Mesenteric fat pad (tissue), 1 donor: ENCODE results near the gene GABRD. TPM values are rescaled to one million over a fixed set of nuclear protein-coding genes. Genes with fewer than 3 reads are reported as not detected.
"Not testable (repeated sequence)": the region's sequence is repeated elsewhere in the genome, so short reads cannot be mapped to it uniquely, and the experiment has no call there.

Source experiments
- DNase-seq: peaks from one replicate; pipeline ENCODE4 v3.0.0-alpha.2; 2020; ENCODE audit warnings: low spot score
- long read RNA-seq: library from polyadenylated mRNA; unstranded; transcript quantifications from one replicate; pipeline ENCODE4 v2.0.0, GENCODE V29; 2020
- total RNA-seq: library from RNA; stranded (reverse); fragmentation: NEBNext Ultra II Directional; extraction: Animal tissue kit (Norgen Biotek cat#: 25700); gene quantifications from one replicate; pipeline ENCODE4 v1.2.1, GENCODE V29; 2021
- donor health status: DM: yes; HTN: yes; CAD: no.

GABRD gene
- total RNA-seq, result not detected
- long read RNA-seq, partial matches to known transcripts, result 2 of 5 reads
- long read RNA-seq, other reads (novel, unspliced or antisense), result 1 of 5 reads

- no peak for DNase-seq
Measured at GRCh38 chr1:2019172-2019543, at the start of gene GABRD. Gene GABRD (plus strand): TSS chr1:2019345. CDS start chr1:2019424, 79 bp downstream.

- DNase-seq, result no peak
Measured at GRCh38 chr1:1969505-1969900, 49.6 kb upstream of the GABRD start.

GRCh38 chr1:1969953-1970716, 49.0 kb upstream of the GABRD start:
- DNase-seq, result no peak

GRCh38 chr1:1971017-1971416, 48.1 kb upstream of the GABRD start:
- no peak for DNase-seq

- no peak for DNase-seq
Measured at GRCh38 chr1:1971688-1972087, 47.5 kb upstream of the GABRD start.

GRCh38 chr1:1972976-1973715, 46.0 kb upstream of the GABRD start:
- no peak for DNase-seq

GRCh38 chr1:1973716-1974642, 45.2 kb upstream of the GABRD start:
- no peak for DNase-seq

- DNase-seq, result no peak
Measured at GRCh38 chr1:1974834-1975233, 44.3 kb upstream of the GABRD start.

- DNase-seq, result no peak
Measured at GRCh38 chr1:1975535-1975934, 43.6 kb upstream of the GABRD start.

- DNase-seq, result no peak
Measured at GRCh38 chr1:1976031-1976430, 43.1 kb upstream of the GABRD start.

GRCh38 chr1:1978108-1978507, 41.0 kb upstream of the GABRD start:
- DNase-seq, result no peak

GRCh38 chr1:1978690-1979481, 40.3 kb upstream of the GABRD start:
- DNase-seq, result not testable (repeated sequence)

GRCh38 chr1:1979482-1980165, 39.5 kb upstream of the GABRD start:
- no peak for DNase-seq

GRCh38 chr1:1980467-1981141, 38.5 kb upstream of the GABRD start:
- no peak for DNase-seq

- no peak for DNase-seq
Measured at GRCh38 chr1:1981142-1981500, 38.0 kb upstream of the GABRD start.

GRCh38 chr1:1981631-1982327, 37.4 kb upstream of the GABRD start:
- not testable (repeated sequence) for DNase-seq

- no peak for DNase-seq
Measured at GRCh38 chr1:1982379-1983232, 36.5 kb upstream of the GABRD start.

- DNase-seq, result no peak
Measured at GRCh38 chr1:1984560-1985070, 34.5 kb upstream of the GABRD start.
